ENCODE measurements around the gene CCDC28A. TPM values are rescaled to one million over a fixed set of nuclear protein-coding genes. Genes with fewer than 3 reads are reported as not detected.

The CCDC28A gene
- total and polyA plus RNA-seq, 4 donors = 8.9 to 27.9 (median 17.8) TPM

DNA sequence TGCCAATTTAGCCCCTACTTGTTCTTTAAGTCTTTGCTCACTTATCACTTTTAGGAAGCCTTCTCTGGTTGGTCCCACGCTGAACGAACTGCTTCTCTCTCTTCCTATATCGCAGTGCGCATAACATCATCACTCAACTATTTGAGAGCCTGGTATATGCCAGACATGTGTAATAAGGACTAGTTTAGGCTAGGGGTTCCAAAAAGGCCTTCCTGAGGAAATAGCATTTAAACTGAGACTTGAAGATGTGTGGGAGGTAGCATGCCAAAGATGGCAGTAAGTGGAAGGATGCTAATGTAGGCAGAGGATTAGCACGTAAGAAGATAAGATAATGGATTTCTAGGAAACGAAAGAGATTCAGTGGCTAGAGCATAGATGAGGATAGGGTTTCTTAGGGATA, 4.8 kb downstream of the CCDC28A start:
- Histone ChIP-seq H3K4me1 (ENCODE audit: control insufficient read depth in 1 of 2, insufficient read depth in 2 of 2, low read length in 2 of 2) (no peaks in the 10 kb centered on the region), H3K9me3 (ENCODE audit: control insufficient read depth, low read length) (no peaks in the 10 kb centered on the region), H3K36me3 (ENCODE audit: control insufficient read depth in 1 of 2, insufficient read depth in 2 of 2, low read length in 1 of 2) (peaks cover 0 to 2% of the 10 kb centered on the region in 2 donors), H3K4me3 (ENCODE audit: low read length in 2 of 2) (no peak overlapping the region), H3K27ac (ENCODE audit: low read depth in 1 of 2, low read length in 2 of 2) (no peak overlapping the region), H3K27me3 (ENCODE audit: control insufficient read depth in 1 of 2, insufficient read depth in 2 of 2, low read length in 1 of 2) (no peaks in the 10 kb centered on the region)
- DNase-seq = no peak
- intact Hi-C loops (cut with DNase I) = no loop called here
- no peak for ATAC-seq (ENCODE audit: low FRiP score)
- 89 to 94% methylated on average over 6 of the region's 6 CpGs for WGBS, 2 donors

- intact Hi-C loops (cut with DNase I) = no loop called here
- ATAC-seq (ENCODE audit: low FRiP score) (no peak), DNase-seq (no peak)
- H3K4me1 ChIP-seq (ENCODE audit: control insufficient read depth in 1 of 2, insufficient read depth in 2 of 2, low read length in 2 of 2) = no peaks in the 10 kb centered on the region
- H3K9me3 ChIP-seq (ENCODE audit: control insufficient read depth, low read length) = no peaks in the 10 kb centered on the region
- no peak overlapping the region for H3K4me3 ChIP-seq (ENCODE audit: low read length in 2 of 2)
- no peaks in the 10 kb centered on the region for H3K27me3 ChIP-seq (ENCODE audit: control insufficient read depth in 1 of 2, insufficient read depth in 2 of 2, low read length in 1 of 2)
- WGBS, 2 donors = 83 to 86% methylated on average over 4 of the region's 4 CpGs
- no peak overlapping the region for H3K27ac ChIP-seq (ENCODE audit: low read depth in 1 of 2, low read length in 2 of 2)
- H3K36me3 ChIP-seq (ENCODE audit: control insufficient read depth in 1 of 2, insufficient read depth in 2 of 2, low read length in 1 of 2) = peaks cover 2% of the 10 kb centered on the region in 2 donors
Observed at GRCh38 chr6:138782243-138782642, 8.7 kb downstream of the CCDC28A start.

- WGBS, 2 donors = 79 to 80% methylated on average over 4 of the region's 4 CpGs
- H3K9me3 ChIP-seq (ENCODE audit: control insufficient read depth, low read length) = no peaks in the 10 kb centered on the region
- no peak for ATAC-seq (ENCODE audit: low FRiP score)
Observed at GRCh38 chr6:138785079-138785478, 11.5 kb downstream of the CCDC28A start.

DNA sequence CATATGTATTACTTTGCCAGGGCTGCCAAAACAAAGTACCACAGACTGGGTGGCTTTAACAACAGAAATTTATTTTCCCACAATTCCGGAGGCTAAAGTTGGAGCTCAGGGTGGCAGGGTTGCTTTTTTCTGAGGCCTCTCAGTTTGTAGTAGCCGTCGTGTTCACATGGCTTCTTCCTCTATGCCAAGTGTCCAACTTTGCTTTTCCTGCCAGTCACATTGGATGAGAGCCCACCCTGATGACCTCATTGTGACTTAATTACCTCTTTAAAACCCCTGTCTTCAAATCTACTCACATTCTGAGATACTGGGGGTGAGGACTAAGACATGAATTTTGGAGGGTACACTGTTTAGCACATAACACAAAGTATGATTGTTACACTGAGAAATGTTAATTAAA, 12.4 kb downstream of the CCDC28A start:
- no peaks in the 10 kb centered on the region for H3K27me3 ChIP-seq (ENCODE audit: control insufficient read depth in 1 of 2, insufficient read depth in 2 of 2, low read length in 1 of 2)
- intact Hi-C loops (cut with DNase I) = no loop called here
- H3K4me1 ChIP-seq (ENCODE audit: control insufficient read depth in 1 of 2, insufficient read depth in 2 of 2, low read length in 2 of 2) = no peaks in the 10 kb centered on the region
- no peak overlapping the region for H3K4me3 ChIP-seq (ENCODE audit: low read length in 2 of 2)
- H3K27ac ChIP-seq (ENCODE audit: low read depth in 1 of 2, low read length in 2 of 2) = no peak overlapping the region
- H3K9me3 ChIP-seq (ENCODE audit: control insufficient read depth, low read length) = no peaks in the 10 kb centered on the region
- ATAC-seq (ENCODE audit: low FRiP score) (no peak), DNase-seq (no peak)
- WGBS, 2 donors = 10 to 17% methylated on average over 3 of the region's 3 CpGs
- H3K36me3 ChIP-seq (ENCODE audit: control insufficient read depth in 1 of 2, insufficient read depth in 2 of 2, low read length in 1 of 2) = peaks cover 4% of the 10 kb centered on the region in 2 donors

More at GRCh38 chr6:138785079-138785478, 11.5 kb downstream of the CCDC28A start:
- Histone ChIP-seq H3K36me3 (ENCODE audit: control insufficient read depth in 1 of 2, insufficient read depth in 2 of 2, low read length in 1 of 2) (peaks cover 2 to 3% of the 10 kb centered on the region in 2 donors), H3K4me3 (ENCODE audit: low read length in 2 of 2) (no peak overlapping the region), H3K27ac (ENCODE audit: low read depth in 1 of 2, low read length in 2 of 2) (no peak overlapping the region), H3K4me1 (ENCODE audit: control insufficient read depth in 1 of 2, insufficient read depth in 2 of 2, low read length in 2 of 2) (no peaks in the 10 kb centered on the region), H3K27me3 (ENCODE audit: control insufficient read depth in 1 of 2, insufficient read depth in 2 of 2, low read length in 1 of 2) (no peaks in the 10 kb centered on the region)
- DNase-seq = no peak
- intact Hi-C loops (cut with DNase I) = no loop called here

DNA sequence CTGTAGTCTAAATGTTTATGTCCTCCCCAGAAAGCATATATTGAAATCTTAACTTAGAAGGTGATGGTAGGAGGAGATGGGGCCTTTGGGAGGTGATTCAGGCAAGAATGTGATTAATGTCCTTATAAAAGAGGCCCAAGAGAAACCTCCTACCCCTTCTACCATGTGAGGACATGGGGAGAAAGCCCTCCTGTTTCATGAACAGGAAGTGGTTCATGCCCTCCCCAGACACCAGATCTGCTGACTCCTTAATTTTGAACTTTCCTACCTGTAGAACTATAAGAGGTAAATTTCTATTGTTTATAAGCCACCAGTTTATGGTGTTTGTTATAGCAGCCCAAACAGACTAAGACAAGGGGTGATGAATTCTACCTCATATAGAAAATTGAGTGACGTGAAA, 13.6 kb downstream of the CCDC28A start:
- Histone ChIP-seq H3K27ac (ENCODE audit: low read depth in 1 of 2, low read length in 2 of 2) (no peak overlapping the region), H3K27me3 (ENCODE audit: control insufficient read depth in 1 of 2, insufficient read depth in 2 of 2, low read length in 1 of 2) (no peaks in the 10 kb centered on the region), H3K9me3 (ENCODE audit: control insufficient read depth, low read length) (no peaks in the 10 kb centered on the region), H3K4me3 (ENCODE audit: low read length in 2 of 2) (no peak overlapping the region), H3K36me3 (ENCODE audit: control insufficient read depth in 1 of 2, insufficient read depth in 2 of 2, low read length in 1 of 2) (peaks cover 2 to 4% of the 10 kb centered on the region in 2 donors), H3K4me1 (ENCODE audit: control insufficient read depth in 1 of 2, insufficient read depth in 2 of 2, low read length in 2 of 2) (no peaks in the 10 kb centered on the region)
- 95 to 98% methylated on average over 1 of the region's 1 CpG for WGBS, 2 donors
- no peak for DNase-seq
- ATAC-seq (ENCODE audit: low FRiP score) = no peak
- intact Hi-C loops (cut with DNase I) = no loop called here

- H3K27ac ChIP-seq (ENCODE audit: low read depth in 1 of 2, low read length in 2 of 2) = no peak within 1 kb of the TSS
- DNase-seq (peak; percentile 83 to 91), ATAC-seq (ENCODE audit: low FRiP score) (peak; percentile 85)
- no peaks in the 10 kb centered on the region for H3K36me3 ChIP-seq (ENCODE audit: control insufficient read depth in 1 of 2, insufficient read depth in 2 of 2, low read length in 1 of 2)
- no peaks in the 10 kb centered on the region for H3K27me3 ChIP-seq (ENCODE audit: control insufficient read depth in 1 of 2, insufficient read depth in 2 of 2, low read length in 1 of 2)
- peak within 1 kb of the TSS; percentile 1 to 36 for H3K4me3 ChIP-seq (ENCODE audit: low read length in 2 of 2)
- intact Hi-C loops (cut with DNase I) = no loop called here
- 13 to 14% methylated on average over 49 to 50 of the region's 50 CpGs for WGBS, 2 donors
- H3K9me3 ChIP-seq (ENCODE audit: control insufficient read depth, low read length) = no peaks in the 10 kb centered on the region
- no peaks in the 10 kb centered on the region for H3K4me1 ChIP-seq (ENCODE audit: control insufficient read depth in 1 of 2, insufficient read depth in 2 of 2, low read length in 2 of 2)
Observed at GRCh38 chr6:138795809-138796603, 22.4 kb downstream of the CCDC28A start, which contains the start of gene ECT2L. TSS of gene ECT2L (plus strand) at chr6:138796087. CDS start at chr6:138813275, 17,188 bp downstream.

- no peak for DNase-seq
- H3K36me3 ChIP-seq (ENCODE audit: control insufficient read depth in 1 of 2, insufficient read depth in 2 of 2, low read length in 1 of 2) = no peaks in the 10 kb centered on the region
- 93 to 96% methylated on average over 2 of the region's 2 CpGs for WGBS, 2 donors
- no peaks in the 10 kb centered on the region for H3K27me3 ChIP-seq (ENCODE audit: control insufficient read depth in 1 of 2, insufficient read depth in 2 of 2, low read length in 1 of 2)
- no peak overlapping the region for H3K4me3 ChIP-seq (ENCODE audit: low read length in 2 of 2)
- no peak for ATAC-seq (ENCODE audit: low FRiP score)
- H3K9me3 ChIP-seq (ENCODE audit: control insufficient read depth, low read length) = no peaks in the 10 kb centered on the region
- H3K4me1 ChIP-seq (ENCODE audit: control insufficient read depth in 1 of 2, insufficient read depth in 2 of 2, low read length in 2 of 2) = no peaks in the 10 kb centered on the region
- H3K27ac ChIP-seq (ENCODE audit: low read depth in 1 of 2, low read length in 2 of 2) = no peak overlapping the region
- intact Hi-C loops (cut with DNase I) = no loop called here
Observed at GRCh38 chr6:138796771-138797170, 23.2 kb downstream of the CCDC28A start.

DNA sequence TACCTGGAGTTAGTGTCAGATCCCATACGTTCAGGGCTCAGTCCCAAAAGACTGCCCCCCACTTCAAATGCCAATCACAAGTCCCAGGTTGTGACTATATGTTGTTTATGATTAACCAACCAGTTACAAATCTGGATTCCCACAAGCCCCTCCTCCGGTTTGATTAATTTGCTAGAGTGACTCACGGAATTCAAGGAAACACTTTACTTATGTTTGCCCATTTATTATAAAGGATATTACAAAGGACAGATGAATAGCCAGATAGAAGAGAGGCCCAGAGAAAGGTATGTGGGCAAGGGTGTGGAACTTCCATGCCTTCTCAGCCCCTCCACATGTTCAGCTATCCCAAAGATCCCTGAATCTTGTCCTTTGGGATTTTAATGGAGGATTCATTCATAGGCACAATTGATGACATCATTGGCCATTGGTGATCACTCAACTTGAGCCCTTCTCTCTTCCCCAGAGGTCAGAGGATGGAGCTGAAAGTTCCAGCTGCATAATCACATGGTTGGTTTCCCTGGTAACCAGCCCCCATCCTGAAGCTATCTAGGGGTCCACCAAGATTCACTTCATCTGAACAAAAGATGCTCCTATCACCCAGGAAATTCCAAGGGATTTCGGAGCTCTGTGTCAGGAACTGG, 24.4 kb downstream of the CCDC28A start:
- Histone ChIP-seq H3K36me3 (ENCODE audit: control insufficient read depth in 1 of 2, insufficient read depth in 2 of 2, low read length in 1 of 2) (no peaks in the 10 kb centered on the region), H3K4me1 (ENCODE audit: control insufficient read depth in 1 of 2, insufficient read depth in 2 of 2, low read length in 2 of 2) (no peaks in the 10 kb centered on the region), H3K9me3 (ENCODE audit: control insufficient read depth, low read length) (no peaks in the 10 kb centered on the region), H3K27me3 (ENCODE audit: control insufficient read depth in 1 of 2, insufficient read depth in 2 of 2, low read length in 1 of 2) (no peaks in the 10 kb centered on the region), H3K27ac (ENCODE audit: low read depth in 1 of 2, low read length in 2 of 2) (no peak overlapping the region), H3K4me3 (ENCODE audit: low read length in 2 of 2) (no peak overlapping the region)
- WGBS, 2 donors = 86 to 89% methylated on average over 4 of the region's 4 CpGs
- ATAC-seq (ENCODE audit: low FRiP score) (no peak), DNase-seq (no peak)
- intact Hi-C loops (cut with DNase I) = no loop called here
